A673 (cell line): ENCODE data around the gene YEATS4. TPM values are rescaled to one million over a fixed set of nuclear protein-coding genes. Genes with fewer than 3 reads are reported as not detected.

Experiments
- BruUV-seq: library from RNA; stranded (reverse); fragments of 400-500 nt; replicated peaks from 2 replicates; lab custom pipeline; 2021; lab: Mats Ljungman, UMichigan
- CTCF ChIA-PET: fragments of 300-600 bp; sonication (Branson Sonifier 250); formaldehyde crosslinking; loops from one replicate; lab custom pipeline; 2022; ENCODE audit warnings: antibody characterized with exemption; lab: Charles Lee
- POLR2A ChIA-PET: fragments of 300-600 bp; sonication (Branson Sonifier 250); formaldehyde crosslinking; loops from one replicate; lab custom pipeline; 2022; ENCODE audit warnings: antibody characterized with exemption; ENCODE audit not compliant: low non-redundant PET; lab: Charles Lee
- DNase-seq: peaks from one replicate; pipeline ENCODE4 v3.0.0-alpha.2; 2015; ENCODE audit warnings: low spot score
- H3K27ac ChIP-seq: fragments of 200-600 bp; sonication (generic); 2 replicates; pipeline ENCODE4 v1.5.1; 2016; ENCODE audit warnings: mixed run types, low read depth, mild to moderate bottlenecking, mixed read lengths, antibody characterized with exemption, low read length; ENCODE audit not compliant: poor library complexity, severe bottlenecking
- H3K27me3 ChIP-seq: fragments of 200-600 bp; sonication (generic); replicated peaks from 2 replicates; pipeline ENCODE4 v1.6.1; 2017; ENCODE audit warnings: mixed run types, low read depth, mild to moderate bottlenecking, mixed read lengths, antibody characterized with exemption, low read length; ENCODE audit not compliant: insufficient read depth, poor library complexity
- H3K36me3 ChIP-seq: fragments of 200-600 bp; sonication (generic); 2 replicates; pipeline ENCODE4 v1.6.1; 2016; ENCODE audit warnings: mixed run types, mild to moderate bottlenecking, mixed read lengths, antibody characterized with exemption, low read length; ENCODE audit not compliant: insufficient read depth, poor library complexity, severe bottlenecking
- H3K4me1 ChIP-seq: fragments of 200-600 bp; sonication (generic); 2 replicates; pipeline ENCODE4 v1.6.1; 2017; ENCODE audit warnings: mixed run types, mild to moderate bottlenecking, mixed read lengths, antibody characterized with exemption, low read length; ENCODE audit not compliant: insufficient read depth, poor library complexity, severe bottlenecking
- H3K4me3 ChIP-seq: fragments of 200-600 bp; sonication (generic); 2 replicates; pipeline ENCODE4 v1.5.1; 2016; ENCODE audit warnings: low read depth, mixed run types, mild to moderate bottlenecking, mixed read lengths, low read length; ENCODE audit not compliant: poor library complexity, severe bottlenecking
- H3K9me3 ChIP-seq: fragments of 200-600 bp; sonication (generic); 2 replicates; pipeline ENCODE4 v1.6.1; 2016; ENCODE audit warnings: mixed run types, low read depth, mild to moderate bottlenecking, mixed read lengths, antibody characterized with exemption, low read length; ENCODE audit not compliant: poor library complexity, severe bottlenecking
- CTCF ChIP-seq: fragments of 300-800, 200-600 bp; sonication (generic); conservative IDR thresholded peaks from 2 replicates; pipeline ENCODE4 v1.5.1; 2017; ENCODE audit warnings: low read depth, mild to moderate bottlenecking, antibody characterized with exemption, low read length, moderate library complexity, mixed read lengths
- EZH2 ChIP-seq: fragments of 200-600 bp; sonication (generic); IDR thresholded peaks from 2 replicates; pipeline ENCODE4 v1.6.1; 2017; ENCODE audit warnings: borderline replicate concordance, low read depth, mild to moderate bottlenecking, mixed read lengths, antibody characterized with exemption, low read length; ENCODE audit not compliant: poor library complexity, severe bottlenecking
- intact Hi-C: fragments of 100-400 bp; cut with micrococcal nuclease; formaldehyde crosslinking; loops from one replicate; pipeline ENCODE4 v1.10.0; 2022; ENCODE audit not compliant: unreplicated experiment
- total RNA-seq: library from RNA; stranded (reverse); gene quantifications from 2 replicates; pipeline ENCODE4 v1.2.3, GENCODE V29; 2021

The YEATS4 gene
- total RNA-seq, 1 experiment from 2014 or later, result 43.7 TPM

- CTCF ChIA-PET, result interaction anchor here (0.6 kb wide), 1 partner anchor 19 kb away, joined by 3 read pairs; no protein-coding TSS in a partner anchor
- Histone ChIP-seq H3K36me3 (peaks cover 10% of the 10 kb centered on the region), H3K27ac (no peak overlapping the region), H3K4me3 (no peak overlapping the region), H3K9me3 (peaks cover 3% of the 10 kb centered on the region), H3K27me3 (no peaks in the 10 kb centered on the region), H3K4me1 (no peaks in the 10 kb centered on the region)
- BruUV-seq, result no TSS peak
- POLR2A ChIA-PET, result no interaction called here
- no peak for DNase-seq
- TF ChIP-seq CTCF (no peak), EZH2 (no peak)
- intact Hi-C loops, result no loop called here
Observed at GRCh38 chr12:69401940-69402339, 42.4 kb downstream of the YEATS4 start.

DNA sequence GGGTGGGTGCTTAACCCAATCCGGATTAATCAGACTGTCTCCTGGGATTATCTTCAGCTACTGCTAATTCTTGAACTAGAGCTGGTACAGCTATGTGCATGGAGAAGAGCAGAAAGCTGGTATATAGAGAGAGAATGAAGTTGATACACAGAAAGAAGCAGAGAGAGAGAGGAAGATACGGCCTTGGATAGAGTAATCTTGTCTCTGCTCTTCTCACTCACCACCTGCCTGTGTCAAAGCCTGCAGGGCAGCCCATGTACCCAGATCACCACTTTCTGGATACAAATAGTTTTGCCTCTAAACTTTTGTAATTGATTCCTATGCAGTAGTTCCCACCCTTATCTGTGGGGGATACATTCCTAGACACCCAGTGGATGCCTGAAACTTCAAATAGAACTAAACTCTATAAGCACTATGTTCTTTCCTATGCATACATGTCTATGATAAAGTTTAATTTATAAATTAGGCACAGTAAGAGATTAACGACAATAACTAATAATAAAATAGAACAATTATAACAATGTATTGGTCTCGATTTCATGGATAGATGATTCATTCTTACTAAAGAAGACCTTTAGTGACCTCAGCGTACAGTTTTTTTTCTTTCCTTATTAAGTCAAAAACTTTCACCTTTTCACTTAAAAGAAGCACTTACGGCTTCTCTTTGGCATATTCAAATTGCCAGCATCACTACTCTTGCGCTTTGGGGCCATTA, 45.5 kb downstream of the YEATS4 start:
- no peak for DNase-seq
- Histone ChIP-seq H3K4me3 (no peak overlapping the region), H3K4me1 (no peaks in the 10 kb centered on the region), H3K9me3 (no peaks in the 10 kb centered on the region), H3K27ac (no peak overlapping the region), H3K36me3 (no peaks in the 10 kb centered on the region), H3K27me3 (no peaks in the 10 kb centered on the region)
- ChIA-PET POLR2A (no interaction called here), CTCF (no interaction called here)
- no TSS peak for BruUV-seq
- intact Hi-C loops, result no loop called here
- TF ChIP-seq EZH2 (no peak), CTCF (no peak)

- Histone ChIP-seq H3K4me1 (no peaks in the 10 kb centered on the region), H3K9me3 (no peaks in the 10 kb centered on the region), H3K4me3 (no peak overlapping the region), H3K27me3 (no peaks in the 10 kb centered on the region), H3K36me3 (no peaks in the 10 kb centered on the region), H3K27ac (no peak overlapping the region)
- intact Hi-C loops, result no loop called here
- TF ChIP-seq EZH2 (no peak), CTCF (no peak)
- BruUV-seq, result no TSS peak
- ChIA-PET POLR2A (no interaction called here), CTCF (no interaction called here)
- DNase-seq, result peak; percentile 18
Observed at GRCh38 chr12:69405566-69405865, 46.0 kb downstream of the YEATS4 start.
